HEK293 (cell line): Measurements from ENCODE around the gene FIBCD1.

Experiments
- BCL11B ChIP-seq: fragments of 450-650 bp; formaldehyde crosslinking; IDR thresholded peaks from 2 replicates; pipeline ENCODE4 v1.5.1; 2016; ENCODE audit warnings: low read depth, missing biosample characterization, missing genetic modification characterization
- HOXC10 ChIP-seq: sonication (generic); formaldehyde crosslinking; IDR thresholded peaks from 2 replicates; pipeline ENCODE4 v1.8.1; 2023; ENCODE audit warnings: mild to moderate bottlenecking, missing genetic modification reagents
- KLF8 ChIP-seq: fragments of 450-650 bp; formaldehyde crosslinking; IDR thresholded peaks from 2 replicates; pipeline ENCODE4 v1.5.1; 2016; ENCODE audit warnings: missing biosample characterization, missing genetic modification characterization
- PRDM4 ChIP-seq: fragments of 450-650 bp; formaldehyde crosslinking; IDR thresholded peaks from 2 replicates; pipeline ENCODE4 v1.5.1; 2017; ENCODE audit warnings: missing biosample characterization, missing genetic modification characterization
- SCRT1 ChIP-seq: fragments of 450-650 bp; formaldehyde crosslinking; IDR thresholded peaks from 2 replicates; pipeline ENCODE4 v1.5.1; 2016; ENCODE audit warnings: missing biosample characterization, missing genetic modification characterization, borderline replicate concordance
- SCRT2 ChIP-seq: fragments of 450-650 bp; formaldehyde crosslinking; IDR thresholded peaks from 2 replicates; pipeline ENCODE4 v1.5.1; 2016; ENCODE audit warnings: missing biosample characterization, missing genetic modification characterization
- SP7 ChIP-seq: fragments of 450-650 bp; formaldehyde crosslinking; IDR thresholded peaks from 2 replicates; pipeline ENCODE4 v1.5.1; 2016; ENCODE audit warnings: missing biosample characterization, missing genetic modification characterization
- TRIM28 ChIP-seq: IDR thresholded peaks from 2 replicates; pipeline ENCODE4 v1.6.1; 2011; ENCODE audit warnings: low read length, control low read depth, borderline replicate concordance
- WT1 ChIP-seq: fragments of 450-650 bp; formaldehyde crosslinking; IDR thresholded peaks from 2 replicates; pipeline ENCODE4 v1.5.1; 2016; ENCODE audit warnings: missing biosample characterization, missing genetic modification characterization
- ZBTB6 ChIP-seq: fragments of 450-650 bp; formaldehyde crosslinking; IDR thresholded peaks from 2 replicates; pipeline ENCODE4 v1.5.1; 2017; ENCODE audit warnings: missing biosample characterization, missing genetic modification characterization
- ZBTB7A ChIP-seq: fragments of 450-650 bp; formaldehyde crosslinking; IDR thresholded peaks from 2 replicates; pipeline ENCODE4 v1.5.1; 2016; ENCODE audit warnings: low read depth, missing biosample characterization, missing genetic modification characterization
- ZBTB8A ChIP-seq: fragments of 450-650 bp; formaldehyde crosslinking; IDR thresholded peaks from 2 replicates; pipeline ENCODE4 v1.5.1; 2016; ENCODE audit warnings: missing biosample characterization, missing genetic modification characterization
- ZFP37 ChIP-seq: fragments of 450-650 bp; formaldehyde crosslinking; IDR thresholded peaks from 2 replicates; pipeline ENCODE4 v1.5.1; 2016; ENCODE audit warnings: missing biosample characterization, missing genetic modification characterization
- ZNF10 ChIP-seq: fragments of 450-650 bp; formaldehyde crosslinking; IDR thresholded peaks from 2 replicates; pipeline ENCODE4 v1.5.1; 2017; ENCODE audit warnings: missing biosample characterization, missing genetic modification characterization
- ZNF155 ChIP-seq: fragments of 450-650 bp; formaldehyde crosslinking; IDR thresholded peaks from 2 replicates; pipeline ENCODE4 v1.5.1; 2016; ENCODE audit warnings: missing biosample characterization, missing genetic modification characterization
- ZNF202 ChIP-seq: fragments of 450-650 bp; formaldehyde crosslinking; IDR thresholded peaks from 2 replicates; pipeline ENCODE4 v1.5.1; 2016; ENCODE audit warnings: missing biosample characterization, missing genetic modification characterization, borderline replicate concordance
- ZNF24 ChIP-seq: fragments of 450-650 bp; formaldehyde crosslinking; IDR thresholded peaks from 2 replicates; pipeline ENCODE4 v1.5.1; 2016; ENCODE audit warnings: missing biosample characterization, missing genetic modification characterization
- ZNF274 ChIP-seq, 2 experiments: fragments of 200-500 bp in 1 of 2; fragments of 450-650 bp in 1 of 2; sonication (Bioruptor generic) in 1 of 2; formaldehyde crosslinking in 1 of 2; IDR thresholded peaks; 2 replicates each; pipeline versions ENCODE4 v1.5.1 to v1.6.1; 2014 to 2016; ENCODE audit warnings: borderline replicate concordance in 1 of 2, inconsistent platforms in 1 of 2, low read length in 1 of 2, missing biosample characterization in 1 of 2, missing genetic modification characterization in 1 of 2
- ZNF350 ChIP-seq: fragments of 450-650 bp; formaldehyde crosslinking; IDR thresholded peaks from 2 replicates; pipeline ENCODE4 v1.5.0; 2017; ENCODE audit warnings: missing biosample characterization, mild to moderate bottlenecking, missing genetic modification characterization
- ZNF362 ChIP-seq: fragments of 450-650 bp; formaldehyde crosslinking; IDR thresholded peaks from 2 replicates; pipeline ENCODE4 v1.5.1; 2016; ENCODE audit warnings: missing biosample characterization, missing genetic modification characterization
- ZNF366 ChIP-seq: fragments of 450-650 bp; formaldehyde crosslinking; conservative IDR thresholded peaks from 2 replicates; pipeline ENCODE4 v1.5.1; 2016; ENCODE audit warnings: missing biosample characterization, missing genetic modification characterization
- ZNF426 ChIP-seq: fragments of 450-650 bp; formaldehyde crosslinking; IDR thresholded peaks from 2 replicates; pipeline ENCODE4 v1.5.1; 2017; ENCODE audit warnings: missing biosample characterization, missing genetic modification characterization, mild to moderate bottlenecking, inconsistent platforms, moderate library complexity
- ZNF555 ChIP-seq: fragments of 450-650 bp; formaldehyde crosslinking; conservative IDR thresholded peaks from 2 replicates; pipeline ENCODE4 v1.5.1; 2017; ENCODE audit warnings: missing biosample characterization, mild to moderate bottlenecking, missing genetic modification characterization, inconsistent platforms
- ZNF610 ChIP-seq: fragments of 450-650 bp; formaldehyde crosslinking; IDR thresholded peaks from 2 replicates; pipeline ENCODE4 v1.5.1; 2016; ENCODE audit warnings: missing biosample characterization, missing genetic modification characterization, borderline replicate concordance
- ZNF660 ChIP-seq: fragments of 450-650 bp; IDR thresholded peaks from 2 replicates; pipeline ENCODE4 v1.5.1; 2018; ENCODE audit warnings: missing biosample characterization, mild to moderate bottlenecking, missing genetic modification characterization
- ZNF677 ChIP-seq: fragments of 450-650 bp; IDR thresholded peaks from 2 replicates; pipeline ENCODE4 v1.5.0; 2018; ENCODE audit warnings: missing biosample characterization, mild to moderate bottlenecking, missing genetic modification characterization, moderate library complexity
- ZNF701 ChIP-seq: fragments of 450-650 bp; formaldehyde crosslinking; IDR thresholded peaks from 2 replicates; pipeline ENCODE4 v1.5.1; 2016; ENCODE audit warnings: missing biosample characterization, missing genetic modification characterization
- ZNF76 ChIP-seq: fragments of 450-650 bp; formaldehyde crosslinking; IDR thresholded peaks from 2 replicates; pipeline ENCODE4; 2016; ENCODE audit warnings: low read depth, missing biosample characterization, missing genetic modification characterization, borderline replicate concordance
- ZNF776 ChIP-seq: fragments of 450-650 bp; formaldehyde crosslinking; IDR thresholded peaks from 2 replicates; pipeline ENCODE4 v1.5.0; 2017; ENCODE audit warnings: missing biosample characterization, missing genetic modification characterization, borderline replicate concordance
- TF ChIP-seq, protein P1 (sequence below): sonication (generic); formaldehyde crosslinking; IDR thresholded peaks from 2 replicates; pipeline ENCODE4 v1.8.1; 2022; ENCODE audit warnings: mild to moderate bottlenecking, moderate library complexity, missing genetic modification reagents
- TF ChIP-seq, protein P2 (sequence below): fragments of 450-650 bp; formaldehyde crosslinking; optimal IDR thresholded peaks from 2 replicates; pipeline ENCODE3; 2016; ENCODE audit warnings: missing biosample characterization, mild to moderate bottlenecking, missing genetic modification characterization

FIBCD1 gene

GRCh38 chr9:130940693-130941576 is 1.9 kb upstream of the FIBCD1 start (continued):
- TF ChIP-seq ZNF350 (tag by site-specific recombination) = no peak
- TF ChIP-seq, protein P1, sequence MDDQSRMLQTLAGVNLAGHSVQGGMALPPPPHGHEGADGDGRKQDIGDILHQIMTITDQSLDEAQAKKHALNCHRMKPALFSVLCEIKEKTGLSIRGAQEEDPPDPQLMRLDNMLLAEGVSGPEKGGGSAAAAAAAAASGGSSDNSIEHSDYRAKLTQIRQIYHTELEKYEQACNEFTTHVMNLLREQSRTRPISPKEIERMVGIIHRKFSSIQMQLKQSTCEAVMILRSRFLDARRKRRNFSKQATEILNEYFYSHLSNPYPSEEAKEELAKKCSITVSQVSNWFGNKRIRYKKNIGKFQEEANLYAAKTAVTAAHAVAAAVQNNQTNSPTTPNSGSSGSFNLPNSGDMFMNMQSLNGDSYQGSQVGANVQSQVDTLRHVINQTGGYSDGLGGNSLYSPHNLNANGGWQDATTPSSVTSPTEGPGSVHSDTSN (CRISPR knock-in tag) = no peak
- TF ChIP-seq ZNF555 = no peak
- TF ChIP-seq KLF8 (tag by site-specific recombination) = peak; percentile 76
- TF ChIP-seq ZNF677 (tag by site-specific recombination) = no peak
- TF ChIP-seq ZNF10 (tag by site-specific recombination) = no peak
- TF ChIP-seq WT1 (tag by site-specific recombination) = 0 out of 2 replicates have a peak, but pooled peaks have one; percentile 14
- TF ChIP-seq SCRT1 (tag by site-specific recombination) = peak; percentile 83
- TF ChIP-seq ZNF426 (tag by site-specific recombination) = no peak
- TF ChIP-seq ZNF776 (tag by site-specific recombination) = no peak
- peak; percentile 43; the same call in 1 of the 2 replicates for TF ChIP-seq ZNF76 (tag by site-specific recombination)
- 0 out of 2 replicates have a peak, but pooled peaks have one; percentile 50 for TF ChIP-seq ZNF660 (tag by site-specific recombination)
- no peak for TF ChIP-seq ZNF701
- TF ChIP-seq, protein P2, sequence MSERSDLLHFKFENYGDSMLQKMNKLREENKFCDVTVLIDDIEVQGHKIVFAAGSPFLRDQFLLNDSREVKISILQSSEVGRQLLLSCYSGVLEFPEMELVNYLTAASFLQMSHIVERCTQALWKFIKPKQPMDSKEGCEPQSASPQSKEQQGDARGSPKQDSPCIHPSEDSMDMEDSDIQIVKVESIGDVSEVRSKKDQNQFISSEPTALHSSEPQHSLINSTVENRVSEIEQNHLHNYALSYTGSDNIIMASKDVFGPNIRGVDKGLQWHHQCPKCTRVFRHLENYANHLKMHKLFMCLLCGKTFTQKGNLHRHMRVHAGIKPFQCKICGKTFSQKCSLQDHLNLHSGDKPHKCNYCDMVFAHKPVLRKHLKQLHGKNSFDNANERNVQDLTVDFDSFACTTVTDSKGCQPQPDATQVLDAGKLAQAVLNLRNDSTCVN = peak; percentile 30
- TF ChIP-seq ZNF366 (tag by site-specific recombination) = 0 out of 2 replicates have a peak, but pooled peaks have one; percentile 9
- TF ChIP-seq ZBTB6 (tag by site-specific recombination) = no peak
- no peak for TF ChIP-seq PRDM4 (tag by site-specific recombination)
- no peak for TF ChIP-seq ZNF274 (IDR thresholded peaks at IDR 0.05; ENCODE audit: low read length)
- TF ChIP-seq ZNF274 (tag by site-specific recombination; IDR thresholded peaks at IDR 0.05; ENCODE audit: borderline replicate concordance) = no peak
- TF ChIP-seq ZNF24 (tag by site-specific recombination) = no peak
- no peak for TF ChIP-seq HOXC10 (CRISPR knock-in tag)
- no peak for TF ChIP-seq ZFP37 (tag by site-specific recombination)
- TF ChIP-seq SP7 (tag by site-specific recombination) = 0 out of 2 replicates have a peak, but pooled peaks have one; percentile 23
- no peak for TF ChIP-seq ZNF202
- no peak for TF ChIP-seq ZBTB7A (tag by site-specific recombination)
- no peak for TF ChIP-seq ZNF155
- TF ChIP-seq ZNF610 (tag by site-specific recombination) = no peak
- TF ChIP-seq SCRT2 = peak; percentile 96
- TF ChIP-seq BCL11B (tag by site-specific recombination) = peak; percentile 14; the same call in 1 of the 2 replicates
- no peak for TF ChIP-seq TRIM28
- 0 out of 2 replicates have a peak, but pooled peaks have one; percentile 7 for TF ChIP-seq ZBTB8A (tag by site-specific recombination)
- TF ChIP-seq ZNF362 (tag by site-specific recombination) = no peak
